ENCODE measurements around the gene KBTBD13.
"Not testable (repeated sequence)": the region's sequence is repeated elsewhere in the genome, so short reads cannot be mapped to it uniquely, and the experiment has no call there.

Gene KBTBD13

GRCh38 chr15:65069779-65070546 is 6.6 kb upstream of the KBTBD13 start:
- no peak for DNase-seq

GRCh38 chr15:65071381-65071811 is 5.2 kb upstream of the KBTBD13 start:
- DNase-seq: peak in 7 of 14 donors; percentile 30 to 75 (median 57)

GRCh38 chr15:65072027-65072426 is 4.5 kb upstream of the KBTBD13 start:
- DNase-seq: no peak

GRCh38 chr15:65072617-65073016 is 3.9 kb upstream of the KBTBD13 start:
- DNase-seq: no peak

- DNase-seq: not testable (repeated sequence)
Observed at GRCh38 chr15:65074946-65075345, 1.6 kb upstream of the KBTBD13 start.

- DNase-seq: not testable (repeated sequence)
Observed at GRCh38 chr15:65075607-65076395, 745 bp upstream of the KBTBD13 start.

- DNase-seq: no peak
Observed at GRCh38 chr15:65077291-65077980, 890 bp downstream of the KBTBD13 start.

GRCh38 chr15:65077981-65078352 is 1.4 kb downstream of the KBTBD13 start:
- peak in 1 of 14 donors; percentile 11 for DNase-seq

- no peak for DNase-seq
Observed at GRCh38 chr15:65079580-65079979, 3.0 kb downstream of the KBTBD13 start.

- DNase-seq: peak in 3 of 14 donors; percentile 14 to 46 (median 28)
Observed at GRCh38 chr15:65081270-65081669, 4.7 kb downstream of the KBTBD13 start.

GRCh38 chr15:65081758-65082157 is 5.2 kb downstream of the KBTBD13 start:
- no peak for DNase-seq

- no peak for DNase-seq
Observed at GRCh38 chr15:65082303-65082953, 5.9 kb downstream of the KBTBD13 start.

- DNase-seq: peak in 5 of 14 donors; percentile 30 to 55 (median 34)
Observed at GRCh38 chr15:65083262-65083701, 6.7 kb downstream of the KBTBD13 start.

- no peak for DNase-seq
Observed at GRCh38 chr15:65084500-65085206, 8.1 kb downstream of the KBTBD13 start.

- DNase-seq: peak in 2 of 14 donors; percentile 24 to 77
Observed at GRCh38 chr15:65085207-65085753, 8.7 kb downstream of the KBTBD13 start.

- peak in 1 of 14 donors; percentile 15 for DNase-seq
Observed at GRCh38 chr15:65085990-65086679, 9.6 kb downstream of the KBTBD13 start.

GRCh38 chr15:65086680-65087111 is 10.2 kb downstream of the KBTBD13 start:
- DNase-seq: peak in 1 of 14 donors; percentile 46

- DNase-seq: peak in 2 of 14 donors; percentile 16 to 46
Observed at GRCh38 chr15:65087411-65087810, 10.9 kb downstream of the KBTBD13 start.

GRCh38 chr15:65087873-65088642 is 11.5 kb downstream of the KBTBD13 start:
- DNase-seq: peak in 5 of 14 donors; percentile 17 to 66 (median 42)

- DNase-seq: no peak
Observed at GRCh38 chr15:65088643-65089021, 12.1 kb downstream of the KBTBD13 start.
